ENCODE measurements around the gene FRMD3.

DNA sequence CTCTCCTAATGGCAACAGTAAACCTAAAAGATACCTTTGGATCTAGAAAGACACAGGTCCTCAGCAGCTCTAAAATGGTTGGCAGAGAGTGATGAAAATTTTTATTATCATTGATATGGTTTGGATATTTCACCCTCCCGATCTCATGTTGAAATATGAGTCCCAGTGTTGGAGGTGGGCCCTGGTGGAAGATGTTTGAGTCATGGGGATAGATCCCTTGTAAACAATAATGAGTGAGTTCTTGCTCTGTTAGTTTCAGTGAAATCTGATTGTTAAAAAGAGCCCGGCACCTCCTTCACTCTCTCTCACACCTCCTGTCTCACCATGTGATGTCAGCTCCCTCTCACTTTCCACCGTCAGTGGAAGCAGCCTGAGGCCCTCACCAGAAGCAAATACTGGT lies 117.7 kb downstream of the FRMD3 start:
- TF ChIP-seq, protein P1, sequence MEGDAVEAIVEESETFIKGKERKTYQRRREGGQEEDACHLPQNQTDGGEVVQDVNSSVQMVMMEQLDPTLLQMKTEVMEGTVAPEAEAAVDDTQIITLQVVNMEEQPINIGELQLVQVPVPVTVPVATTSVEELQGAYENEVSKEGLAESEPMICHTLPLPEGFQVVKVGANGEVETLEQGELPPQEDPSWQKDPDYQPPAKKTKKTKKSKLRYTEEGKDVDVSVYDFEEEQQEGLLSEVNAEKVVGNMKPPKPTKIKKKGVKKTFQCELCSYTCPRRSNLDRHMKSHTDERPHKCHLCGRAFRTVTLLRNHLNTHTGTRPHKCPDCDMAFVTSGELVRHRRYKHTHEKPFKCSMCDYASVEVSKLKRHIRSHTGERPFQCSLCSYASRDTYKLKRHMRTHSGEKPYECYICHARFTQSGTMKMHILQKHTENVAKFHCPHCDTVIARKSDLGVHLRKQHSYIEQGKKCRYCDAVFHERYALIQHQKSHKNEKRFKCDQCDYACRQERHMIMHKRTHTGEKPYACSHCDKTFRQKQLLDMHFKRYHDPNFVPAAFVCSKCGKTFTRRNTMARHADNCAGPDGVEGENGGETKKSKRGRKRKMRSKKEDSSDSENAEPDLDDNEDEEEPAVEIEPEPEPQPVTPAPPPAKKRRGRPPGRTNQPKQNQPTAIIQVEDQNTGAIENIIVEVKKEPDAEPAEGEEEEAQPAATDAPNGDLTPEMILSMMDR (conservative IDR thresholded peaks at IDR 0.05; ENCODE audit: low read depth, low read length), result no peak
- no peak for TF ChIP-seq EZH2 (IDR thresholded peaks at IDR 0.05; ENCODE audit: low read length, unreplicated experiment)
